Naive thymus-derived CD4-positive, alpha-beta T cell (primary cell): ENCODE data around the gene PRRT1. TPM values are rescaled to one million over a fixed set of nuclear protein-coding genes. Genes with fewer than 3 reads are reported as not detected.
A peak's percentile ranks its signal among the peaks of the same experiment; 100 is the strongest.

Experiments
- ATAC-seq: fragments of 150-1000 bp; cut with Tn5 transposase; 2 replicates; pipeline ENCODE4 v1.10.0; 2021; ENCODE audit warnings: mild to moderate bottlenecking, moderate library complexity
- CTCF ChIA-PET: fragments of 350-600 bp; sonication (Branson Sonifier 250); formaldehyde crosslinking; loops from one replicate; lab custom pipeline; 2021; ENCODE audit warnings: antibody characterized with exemption; lab: Charles Lee
- POLR2A ChIA-PET: fragments of 350-600 bp; sonication (Branson Sonifier 250); formaldehyde crosslinking; loops from one replicate; lab custom pipeline; 2021; ENCODE audit warnings: antibody characterized with exemption, inconsistent platforms; lab: Charles Lee
- DNase-seq, 9 donors: peaks; one replicate each; pipeline versions ENCODE4 v3.0.0 to v3.0.0-alpha.2; 2020 to 2022; ENCODE audit warnings: mixed read lengths in 1 of 9
- H3K27ac ChIP-seq: one replicate; pipeline ENCODE4 v1.7.0; 2013; ENCODE audit warnings: mild to moderate bottlenecking, low read depth, low read length, moderate library complexity
- H3K27me3 ChIP-seq, 2 donors: one replicate each; pipeline ENCODE4 v1.7.0; 2013; ENCODE audit warnings: low read length in 2 of 2, mild to moderate bottlenecking in 2 of 2, moderate library complexity in 2 of 2; ENCODE audit not compliant: control insufficient read depth in 2 of 2, insufficient read depth in 2 of 2
- H3K36me3 ChIP-seq, 3 experiments: 1 replicate in 2 of 3; 2 replicates in 1 of 3; pipeline ENCODE4 v1.7.0; 2013; ENCODE audit warnings: low read length in 3 of 3, mild to moderate bottlenecking in 3 of 3, moderate library complexity in 1 of 3; ENCODE audit not compliant: insufficient read depth in 3 of 3, control insufficient read depth in 2 of 3
- H3K4me1 ChIP-seq, 2 donors: one replicate each; pipeline ENCODE4 v1.7.0; 2013; ENCODE audit warnings: low read length in 2 of 2, mild to moderate bottlenecking in 2 of 2, moderate library complexity in 1 of 2; ENCODE audit not compliant: control insufficient read depth in 2 of 2, insufficient read depth in 2 of 2
- H3K4me3 ChIP-seq: 2 replicates; pipeline ENCODE4 v1.7.0; 2013; ENCODE audit warnings: mild to moderate bottlenecking, low read length
- H3K9me3 ChIP-seq, 3 experiments: 1 replicate in 2 of 3; 2 replicates in 1 of 3; pipeline ENCODE4 v1.7.0; 2013; ENCODE audit warnings: low read length in 3 of 3; ENCODE audit not compliant: control insufficient read depth in 2 of 3
- H3K27ac Mint-ChIP-seq, 9 donors: one replicate each; pipeline ENCODE4 v1.8.0; 2020 to 2022; ENCODE audit warnings: mixed read lengths in 9 of 9, mild to moderate bottlenecking in 8 of 9, moderate library complexity in 5 of 9, inconsistent platforms in 2 of 9
- H3K27me3 Mint-ChIP-seq, 5 donors: one replicate each; pipeline ENCODE4 v1.8.0; 2021 to 2022; ENCODE audit warnings: mixed read lengths in 5 of 5, mild to moderate bottlenecking in 1 of 5
- H3K36me3 Mint-ChIP-seq, 5 donors: one replicate each; pipeline ENCODE4 v1.8.0; 2020 to 2022; ENCODE audit warnings: mixed read lengths in 5 of 5, mild to moderate bottlenecking in 3 of 5, inconsistent platforms in 1 of 5
- H3K4me1 Mint-ChIP-seq, 7 donors: one replicate each; pipeline ENCODE4 v1.8.0; 2020 to 2022; ENCODE audit warnings: mixed read lengths in 7 of 7, mild to moderate bottlenecking in 3 of 7, inconsistent platforms in 1 of 7
- H3K4me3 Mint-ChIP-seq, 10 donors: one replicate each; pipeline ENCODE4 v1.8.0; 2020 to 2022; ENCODE audit warnings: mild to moderate bottlenecking in 10 of 10, mixed read lengths in 10 of 10, moderate library complexity in 6 of 10, inconsistent platforms in 2 of 10
- H3K9me3 Mint-ChIP-seq, 11 donors: one replicate each; pipeline ENCODE4 v1.8.0; 2020 to 2022; ENCODE audit warnings: mixed read lengths in 11 of 11, mild to moderate bottlenecking in 4 of 11, inconsistent platforms in 1 of 11, moderate library complexity in 1 of 11
- intact Hi-C, 2 donors: fragments of 100-400 bp; cut with micrococcal nuclease; formaldehyde crosslinking; loops; one replicate each; pipeline ENCODE4 v1.15.1; 2023
- polyA plus RNA-seq, 2 donors: library from polyadenylated mRNA; unstranded; fragments of 300-500 nt; fragmentation: Illumina TruSeq; gene quantifications; one replicate each; pipeline ENCODE4 v1.2.3, GENCODE V29; 2021
- total RNA-seq, 6 experiments: library from RNA in 5 of 6; stranded (reverse) in 5 of 6; gene quantifications; 1 replicate in 5 of 6; 2 replicates in 1 of 6; pipeline ENCODE4 v1.2.3 and lab custom pipeline; 2021 to 2026

The PRRT1 gene
- total and polyA plus RNA-seq, 7 experiments from 2014 or later = 0.31 to 7.4 (median 3.4) TPM

- peaks cover 4 to 24% (median 17%) of the 10 kb centered on the region in 5 donors for H3K36me3 Mint-ChIP-seq
- intact Hi-C loops = loop anchor here (5.0 kb wide), 3 partner anchors 715 to 1265 kb away; partner anchors contain the start of genes KIFC1 (in 1 of the 2) and PSMB8 (in 1 of the 2)
- CTCF ChIA-PET = interaction anchor here (0.6 to 1.2 kb wide), 4 partner anchors 67 to 1348 kb away, joined by 3 to 4 read pairs (median 4); no protein-coding TSS in a partner anchor
- Histone ChIP-seq H3K9me3 (no peaks in the 10 kb centered on the region), H3K27me3 (no peaks in the 10 kb centered on the region), H3K36me3 (peaks cover 7 to 40% (median 9%) of the 10 kb centered on the region in 3 experiments), H3K4me1 (peaks cover 33% of the 10 kb centered on the region in 2 donors), H3K27ac (peak overlapping the region; percentile 92), H3K4me3 (peak overlapping the region; percentile 96)
- H3K4me3 Mint-ChIP-seq = peak overlapping the region; percentile 96 to 100 (median 98)
- peak overlapping the region; percentile 83 to 98 (median 97) for H3K27ac Mint-ChIP-seq
- DNase-seq (no peak), ATAC-seq (no peak)
- peaks cover 0 to 3% (median 0%) of the 10 kb centered on the region in 5 donors for H3K27me3 Mint-ChIP-seq
- peaks cover 38 to 66% (median 53%) of the 10 kb centered on the region in 7 donors for H3K4me1 Mint-ChIP-seq
- POLR2A ChIA-PET = interaction anchor here (1.3 to 5.1 kb wide), 6 partner anchors 8 to 844 kb away, joined by 3 to 79 read pairs (median 15); partner anchors contain the start of genes AGPAT1, GPSM3, PBX2 and RNF5
- H3K9me3 Mint-ChIP-seq = peaks cover 0 to 2% (median 0%) of the 10 kb centered on the region in 11 donors
Measured at GRCh38 chr6:32127409-32127716, 24.4 kb downstream of the PRRT1 start.

- POLR2A ChIA-PET = interaction anchor here (1.3 to 5.1 kb wide), 5 partner anchors 8 to 844 kb away, joined by 3 to 79 read pairs (median 21); partner anchors contain the start of genes AGPAT1, GPSM3, PBX2 and RNF5
Measured at GRCh38 chr6:32126880-32127279, 24.9 kb downstream of the PRRT1 start.

GRCh38 chr6:32123681-32124080 is 28.1 kb downstream of the PRRT1 start:
- POLR2A ChIA-PET = no interaction called here
- Histone ChIP-seq H3K36me3 (peaks cover 17 to 70% (median 24%) of the 10 kb centered on the region in 3 experiments), H3K9me3 (no peaks in the 10 kb centered on the region), H3K27ac (no peak overlapping the region), H3K4me3 (no peak overlapping the region), H3K27me3 (no peaks in the 10 kb centered on the region), H3K4me1 (peaks cover 19 to 21% of the 10 kb centered on the region in 2 donors)
- DNase-seq = no peak
- no peak for ATAC-seq
- Mint-ChIP-seq H3K4me3 (peak overlapping the region in 1 of 10 donors; percentile 53), H3K27me3 (no peaks in the 10 kb centered on the region), H3K4me1 (peaks cover 33 to 54% (median 46%) of the 10 kb centered on the region in 7 donors), H3K36me3 (peaks cover 7 to 47% (median 31%) of the 10 kb centered on the region in 5 donors), H3K9me3 (no peaks in the 10 kb centered on the region), H3K27ac (peak overlapping the region in 1 of 9 donors; percentile 16)
- CTCF ChIA-PET = no interaction called here
- intact Hi-C loops = no loop called here

More at GRCh38 chr6:32126880-32127279, 24.9 kb downstream of the PRRT1 start:
- peaks cover 0 to 2% (median 0%) of the 10 kb centered on the region in 11 donors for H3K9me3 Mint-ChIP-seq
- no peaks in the 10 kb centered on the region for H3K27me3 Mint-ChIP-seq
- peak overlapping the region in 8 of 9 donors; percentile 83 to 98 (median 97) for H3K27ac Mint-ChIP-seq
- H3K4me3 ChIP-seq = peak overlapping the region; percentile 96
- ATAC-seq = no peak
- peak overlapping the region; percentile 96 to 100 (median 98) for H3K4me3 Mint-ChIP-seq
- intact Hi-C loops = loop anchor here (5.0 kb wide), 3 partner anchors 715 to 1265 kb away; partner anchors contain the start of genes KIFC1 (in 1 of the 2) and PSMB8 (in 1 of the 2)
- peaks cover 38 to 66% (median 53%) of the 10 kb centered on the region in 7 donors for H3K4me1 Mint-ChIP-seq
- H3K36me3 Mint-ChIP-seq = peaks cover 7 to 28% (median 21%) of the 10 kb centered on the region in 5 donors
- peak overlapping the region; percentile 92 for H3K27ac ChIP-seq
- CTCF ChIA-PET = interaction anchor here (0.6 to 1.2 kb wide), 2 partner anchors 71 to 1348 kb away, joined by 3 to 4 read pairs; no protein-coding TSS in a partner anchor
- H3K4me1 ChIP-seq = peaks cover 33% of the 10 kb centered on the region in 2 donors
- H3K9me3 ChIP-seq = no peaks in the 10 kb centered on the region
- no peak for DNase-seq
- H3K36me3 ChIP-seq = peaks cover 12 to 45% (median 13%) of the 10 kb centered on the region in 3 experiments
- H3K27me3 ChIP-seq = no peaks in the 10 kb centered on the region

- Mint-ChIP-seq H3K9me3 (no peaks in the 10 kb centered on the region), H3K4me1 (peaks cover 13 to 27% (median 23%) of the 10 kb centered on the region in 7 donors), H3K4me3 (no peak overlapping the region), H3K27ac (peak overlapping the region in 2 of 9 donors; percentile 17 to 49), H3K36me3 (peaks cover 7 to 50% (median 22%) of the 10 kb centered on the region in 5 donors), H3K27me3 (no peaks in the 10 kb centered on the region)
- DNase-seq (no peak), ATAC-seq (no peak)
- no peaks in the 10 kb centered on the region for H3K4me1 ChIP-seq
- ChIA-PET CTCF (interaction anchor here (0.7 kb wide), 1 partner anchor 125 kb away, joined by 4 read pairs; no protein-coding TSS in a partner anchor), POLR2A (no interaction called here)
- H3K36me3 ChIP-seq = peaks cover 24 to 86% (median 29%) of the 10 kb centered on the region in 3 experiments
- no peaks in the 10 kb centered on the region for H3K27me3 ChIP-seq
- H3K27ac ChIP-seq = no peak overlapping the region
- H3K4me3 ChIP-seq = no peak overlapping the region
- intact Hi-C loops = no loop called here
- H3K9me3 ChIP-seq = no peaks in the 10 kb centered on the region
Measured at GRCh38 chr6:32120573-32121059, 31.1 kb downstream of the PRRT1 start.

DNA sequence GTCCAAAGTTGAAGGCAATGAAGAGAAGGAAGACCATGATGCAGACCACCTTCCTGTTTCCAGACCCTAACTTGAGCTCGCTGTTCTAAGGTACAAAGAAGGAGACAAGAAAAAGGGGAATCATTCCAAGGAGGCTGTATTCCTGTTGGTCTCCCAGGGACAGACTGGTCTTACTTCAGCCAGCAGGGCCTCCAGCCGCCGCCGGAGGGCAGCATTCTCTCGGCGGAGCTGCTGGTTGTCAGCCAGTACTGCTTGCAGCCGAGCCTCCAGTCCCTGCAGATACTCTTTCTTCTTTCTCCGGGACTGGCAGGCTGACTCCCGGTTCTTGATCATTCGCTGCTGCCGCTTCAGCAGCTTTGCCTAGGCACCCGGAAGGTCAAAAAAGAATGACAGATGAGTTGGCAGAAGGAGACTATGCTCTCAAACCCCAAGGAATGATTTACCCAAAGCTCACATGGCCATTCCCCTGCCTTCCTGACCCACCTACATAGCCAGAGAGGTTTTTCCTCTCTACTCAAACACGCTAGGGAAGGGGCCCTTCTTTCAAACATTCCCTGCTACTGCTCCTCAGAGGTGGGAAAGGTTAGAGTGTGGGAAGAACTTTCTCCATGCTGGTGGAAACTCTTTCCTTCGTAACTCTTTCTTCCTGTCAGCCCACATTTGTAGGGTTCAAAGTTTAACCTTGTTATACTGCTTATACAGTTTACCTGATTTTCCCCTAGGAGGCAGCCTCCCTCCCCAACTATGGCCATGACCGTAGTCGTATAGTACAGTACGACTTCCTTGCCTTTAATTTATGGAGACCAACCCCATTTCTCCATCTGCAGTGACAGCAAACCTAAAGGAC is 32.7 kb downstream of the PRRT1 start:
- H3K27ac ChIP-seq = no peak overlapping the region
- no peaks in the 10 kb centered on the region for H3K27me3 ChIP-seq
- CTCF ChIA-PET = interaction anchor here (0.9 to 1.8 kb wide), 10 partner anchors 8 to 295 kb away, joined by 3 to 15 read pairs (median 4); partner anchors contain the start of genes ATF6B, EGFL8 and GPSM3
- Mint-ChIP-seq H3K27me3 (no peaks in the 10 kb centered on the region), H3K9me3 (no peaks in the 10 kb centered on the region), H3K4me1 (peaks cover 5 to 24% (median 18%) of the 10 kb centered on the region in 7 donors), H3K27ac (peak overlapping the region in 8 of 9 donors; percentile 10 to 81 (median 68)), H3K4me3 (no peak overlapping the region), H3K36me3 (peaks cover 3 to 49% (median 16%) of the 10 kb centered on the region in 5 donors)
- POLR2A ChIA-PET = interaction anchor here (0.9 to 1.4 kb wide), 5 partner anchors 8 to 77 kb away, joined by 3 to 6 read pairs (median 4); partner anchors contain the start of genes ATF6B, FKBPL and GPSM3
- H3K36me3 ChIP-seq = peaks cover 23 to 86% (median 29%) of the 10 kb centered on the region in 3 experiments
- ATAC-seq (peak; percentile 89), DNase-seq (peak; percentile 50 to 73 (median 62))
- H3K4me1 ChIP-seq = no peaks in the 10 kb centered on the region
- no peak overlapping the region for H3K4me3 ChIP-seq
- H3K9me3 ChIP-seq = no peaks in the 10 kb centered on the region
- intact Hi-C loops = loop anchor here (1.0 to 2.0 kb wide), 6 partner anchors 9 to 126 kb away; partner anchors contain the start of genes PPT2 (in 2 of the 2), ATF6B (in 1 of the 2) and PBX2 (in 1 of the 2)

- no peak overlapping the region for H3K4me3 Mint-ChIP-seq
- Histone ChIP-seq H3K27ac (no peak overlapping the region), H3K4me3 (no peak overlapping the region), H3K9me3 (no peaks in the 10 kb centered on the region), H3K4me1 (no peaks in the 10 kb centered on the region), H3K27me3 (no peaks in the 10 kb centered on the region), H3K36me3 (peaks cover 23 to 74% (median 29%) of the 10 kb centered on the region in 3 experiments)
- ChIA-PET CTCF (interaction anchor here (0.8 to 1.4 kb wide), 4 partner anchors 12 to 47 kb away, joined by 3 to 4 read pairs (median 3); partner anchors contain the start of gene EGFL8), POLR2A (no interaction called here)
- no peak for DNase-seq
- no peak overlapping the region for H3K27ac Mint-ChIP-seq
- H3K27me3 Mint-ChIP-seq = no peaks in the 10 kb centered on the region
- peaks cover 3 to 48% (median 16%) of the 10 kb centered on the region in 5 donors for H3K36me3 Mint-ChIP-seq
- no peak for ATAC-seq
- H3K4me1 Mint-ChIP-seq = peaks cover 9 to 20% (median 13%) of the 10 kb centered on the region in 7 donors
- intact Hi-C loops = no loop called here
- no peaks in the 10 kb centered on the region for H3K9me3 Mint-ChIP-seq
Measured at GRCh38 chr6:32117461-32117860, 34.3 kb downstream of the PRRT1 start.
